Measurements from ENCODE around the gene PPFIA2. TPM values are rescaled to one million over a fixed set of nuclear protein-coding genes. Genes with fewer than 3 reads are reported as not detected.
A peak's percentile ranks its signal among the peaks of the same experiment; 100 is the strongest.

PPFIA2 gene
- total RNA-seq, 1 donor from 2014 or later = not detected

DNA sequence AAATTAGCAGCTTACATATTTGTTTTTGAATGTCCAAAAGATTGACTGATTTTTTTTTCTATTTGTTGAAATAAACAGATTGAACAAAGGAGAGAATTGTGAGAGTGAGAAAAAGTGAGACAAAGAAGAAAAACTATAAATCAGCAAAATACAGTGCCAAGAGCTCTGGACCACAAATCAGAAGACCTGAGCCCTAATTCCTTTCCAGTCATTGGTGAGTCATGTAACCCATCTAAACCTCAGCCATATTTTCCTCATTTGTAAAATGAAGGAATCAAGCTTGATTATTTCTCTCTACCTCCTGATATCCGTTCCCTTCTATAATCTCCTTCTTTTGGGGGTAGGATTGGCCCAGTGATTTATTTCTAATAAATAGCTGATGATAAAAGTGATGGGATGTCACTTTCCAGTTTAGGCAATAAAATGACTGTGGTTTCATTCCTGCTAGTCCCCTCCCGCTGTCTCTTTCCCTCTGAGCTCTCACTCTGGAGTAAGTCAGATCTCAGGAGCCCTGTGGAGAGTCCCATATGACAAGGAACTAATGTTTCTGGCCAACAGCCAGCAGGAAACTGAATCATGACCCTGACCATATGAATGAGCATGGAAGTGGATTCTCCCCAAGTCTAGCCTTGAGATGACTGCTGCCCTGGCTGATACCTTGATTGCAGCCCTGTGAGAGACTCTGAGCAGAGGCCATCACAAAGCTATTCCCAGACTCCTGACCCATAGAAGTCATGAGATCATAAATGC, 462.4 kb downstream of the PPFIA2 start:
- H3K27me3 ChIP-seq (ENCODE audit: control insufficient read depth, insufficient read depth, low read length) = no peaks in the 10 kb centered on the region
- TF ChIP-seq, protein P1, sequence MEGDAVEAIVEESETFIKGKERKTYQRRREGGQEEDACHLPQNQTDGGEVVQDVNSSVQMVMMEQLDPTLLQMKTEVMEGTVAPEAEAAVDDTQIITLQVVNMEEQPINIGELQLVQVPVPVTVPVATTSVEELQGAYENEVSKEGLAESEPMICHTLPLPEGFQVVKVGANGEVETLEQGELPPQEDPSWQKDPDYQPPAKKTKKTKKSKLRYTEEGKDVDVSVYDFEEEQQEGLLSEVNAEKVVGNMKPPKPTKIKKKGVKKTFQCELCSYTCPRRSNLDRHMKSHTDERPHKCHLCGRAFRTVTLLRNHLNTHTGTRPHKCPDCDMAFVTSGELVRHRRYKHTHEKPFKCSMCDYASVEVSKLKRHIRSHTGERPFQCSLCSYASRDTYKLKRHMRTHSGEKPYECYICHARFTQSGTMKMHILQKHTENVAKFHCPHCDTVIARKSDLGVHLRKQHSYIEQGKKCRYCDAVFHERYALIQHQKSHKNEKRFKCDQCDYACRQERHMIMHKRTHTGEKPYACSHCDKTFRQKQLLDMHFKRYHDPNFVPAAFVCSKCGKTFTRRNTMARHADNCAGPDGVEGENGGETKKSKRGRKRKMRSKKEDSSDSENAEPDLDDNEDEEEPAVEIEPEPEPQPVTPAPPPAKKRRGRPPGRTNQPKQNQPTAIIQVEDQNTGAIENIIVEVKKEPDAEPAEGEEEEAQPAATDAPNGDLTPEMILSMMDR (IDR thresholded peaks at IDR 0.05; ENCODE audit: insufficient read depth, low read length, poor library complexity, severe bottlenecking) = no peak
- no peaks in the 10 kb centered on the region for H3K36me3 ChIP-seq (ENCODE audit: control insufficient read depth, insufficient read depth, low read length)
- no peak overlapping the region for H3K4me3 ChIP-seq (ENCODE audit: low read depth, low read length)
- peak; percentile 25 for DNase-seq (ENCODE audit: low read depth)

- no peak overlapping the region for H3K4me3 ChIP-seq (ENCODE audit: low read depth, low read length)
- DNase-seq (ENCODE audit: low read depth) = no peak
- H3K27me3 ChIP-seq (ENCODE audit: control insufficient read depth, insufficient read depth, low read length) = no peaks in the 10 kb centered on the region
- H3K36me3 ChIP-seq (ENCODE audit: control insufficient read depth, insufficient read depth, low read length) = no peaks in the 10 kb centered on the region
- TF ChIP-seq, protein P1 (IDR thresholded peaks at IDR 0.05; ENCODE audit: insufficient read depth, low read length, poor library complexity, severe bottlenecking) = no peak
Measured at GRCh38 chr12:81295251-81295650, 463.9 kb downstream of the PPFIA2 start.

GRCh38 chr12:81294325-81295190, 464.6 kb downstream of the PPFIA2 start:
- Histone ChIP-seq H3K27me3 (ENCODE audit: control insufficient read depth, insufficient read depth, low read length) (no peaks in the 10 kb centered on the region), H3K4me3 (ENCODE audit: low read depth, low read length) (no peak overlapping the region), H3K36me3 (ENCODE audit: control insufficient read depth, insufficient read depth, low read length) (no peaks in the 10 kb centered on the region)
- no peak for DNase-seq (ENCODE audit: low read depth)
- TF ChIP-seq, protein P1 (IDR thresholded peaks at IDR 0.05; ENCODE audit: insufficient read depth, low read length, poor library complexity, severe bottlenecking) = no peak

DNA sequence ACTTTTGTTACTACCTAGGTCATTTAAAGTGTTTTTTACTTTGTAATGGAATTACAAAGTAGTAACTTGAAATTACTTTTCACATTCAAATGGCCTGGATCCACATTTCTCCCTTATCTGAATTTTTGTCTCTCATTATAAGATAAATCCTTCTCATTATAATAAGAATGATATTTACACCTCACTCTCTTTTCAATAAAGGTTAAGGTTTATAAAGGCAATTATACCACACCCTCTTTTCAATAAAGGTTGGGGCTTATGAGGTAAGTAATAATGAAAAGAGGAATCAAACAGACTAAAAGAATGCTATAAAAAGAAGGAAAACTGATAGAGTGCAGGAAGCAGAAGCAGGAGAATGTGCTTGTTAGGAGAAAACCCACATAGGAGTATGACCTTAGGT, 470.5 kb downstream of the PPFIA2 start:
- no peak for DNase-seq (ENCODE audit: low read depth)
- TF ChIP-seq, protein P1 (IDR thresholded peaks at IDR 0.05; ENCODE audit: insufficient read depth, low read length, poor library complexity, severe bottlenecking) = no peak
- H3K27me3 ChIP-seq (ENCODE audit: control insufficient read depth, insufficient read depth, low read length) = no peaks in the 10 kb centered on the region

GRCh38 chr12:81284137-81284536, 475.0 kb downstream of the PPFIA2 start:
- H3K27me3 ChIP-seq (ENCODE audit: control insufficient read depth, insufficient read depth, low read length) = no peaks in the 10 kb centered on the region
- no peak overlapping the region for H3K4me3 ChIP-seq (ENCODE audit: low read depth, low read length)
- H3K36me3 ChIP-seq (ENCODE audit: control insufficient read depth, insufficient read depth, low read length) = no peaks in the 10 kb centered on the region
- DNase-seq (ENCODE audit: low read depth) = no peak
- TF ChIP-seq, protein P1 (IDR thresholded peaks at IDR 0.05; ENCODE audit: insufficient read depth, low read length, poor library complexity, severe bottlenecking) = no peak

More for the DNA sequence above, 470.5 kb downstream of the PPFIA2 start:
- H3K36me3 ChIP-seq (ENCODE audit: control insufficient read depth, insufficient read depth, low read length) = no peaks in the 10 kb centered on the region
- no peak overlapping the region for H3K4me3 ChIP-seq (ENCODE audit: low read depth, low read length)

Measured in kidney epithelial cell (primary cell).